ENCODE measurements around the gene OPRPN.

The OPRPN gene, protein sequence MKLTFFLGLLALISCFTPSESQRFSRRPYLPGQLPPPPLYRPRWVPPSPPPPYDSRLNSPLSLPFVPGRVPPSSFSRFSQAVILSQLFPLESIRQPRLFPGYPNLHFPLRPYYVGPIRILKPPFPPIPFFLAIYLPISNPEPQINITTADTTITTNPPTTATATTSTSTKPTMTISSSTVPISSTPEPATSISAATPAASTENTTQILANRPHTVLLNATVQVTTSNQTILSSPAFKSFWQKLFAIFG

DNA sequence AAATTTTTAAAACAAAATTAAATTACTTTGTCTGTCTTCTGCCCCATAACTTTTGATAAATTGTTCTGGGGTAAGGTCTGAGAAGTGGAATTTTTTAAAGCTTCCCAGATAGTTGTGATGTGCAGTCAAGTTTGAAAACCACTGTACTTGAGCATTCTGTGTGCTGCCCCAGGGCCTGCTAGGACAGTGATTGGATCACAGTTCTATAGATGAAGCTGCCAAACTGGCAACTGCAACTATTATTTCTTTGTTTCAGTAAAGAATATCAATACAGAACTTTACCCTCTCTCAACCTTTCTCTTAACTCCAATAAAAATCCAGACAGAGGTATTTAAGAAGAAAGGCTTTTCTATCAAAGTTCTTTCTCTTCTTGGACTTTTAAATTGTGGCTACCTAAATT is at the start of gene OPRPN:
OPRPN (plus strand) TSS at position 361 of the 400 bp plus-strand sequence. CDS start 1,346 bp downstream, outside the sequence.
- no peak for DNase-seq (ENCODE audit: low read depth in 1 of 2, low spot score in 1 of 2)
- TF ChIP-seq JUND (IDR thresholded peaks at IDR 0.05; ENCODE audit: low read depth): no peak
- in situ Hi-C loops (cut with HindIII; ENCODE audit: low pct_unique_long_range_greater_than_20kb, low sequenced_read_pairs): no loop called here

DNA sequence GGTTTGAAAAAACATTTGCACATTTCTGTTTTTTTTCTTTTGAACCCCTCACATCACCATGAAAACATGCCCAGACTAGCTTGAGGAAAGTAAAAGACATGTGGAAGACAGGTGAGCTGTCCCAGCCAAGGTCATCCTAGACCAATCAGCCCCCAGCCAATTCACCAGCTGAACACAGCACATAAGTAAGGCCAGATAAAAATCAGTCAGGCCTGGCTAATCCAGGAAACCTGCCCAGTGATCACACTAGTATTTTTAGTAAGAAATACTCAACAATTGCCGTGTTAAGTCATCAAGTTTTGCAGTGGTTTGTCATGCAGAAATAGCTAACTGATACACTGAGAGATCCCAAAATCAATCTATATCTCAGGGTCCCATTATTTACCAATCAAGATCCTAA is 41.6 kb upstream of the OPRPN start:
- no peak for TF ChIP-seq JUND (IDR thresholded peaks at IDR 0.05; ENCODE audit: low read depth)
- in situ Hi-C loops (cut with HindIII; ENCODE audit: low pct_unique_long_range_greater_than_20kb, low sequenced_read_pairs): no loop called here
- no peak for DNase-seq (ENCODE audit: low read depth in 1 of 2, low spot score in 1 of 2)

GRCh38 chr4:70359115-70359661 is 38.6 kb upstream of the OPRPN start:
- no peak for DNase-seq (ENCODE audit: low read depth in 1 of 2, low spot score in 1 of 2)
- in situ Hi-C loops (cut with HindIII; ENCODE audit: low pct_unique_long_range_greater_than_20kb, low sequenced_read_pairs): no loop called here
- no peak for TF ChIP-seq JUND (IDR thresholded peaks at IDR 0.05; ENCODE audit: low read depth)

GRCh38 chr4:70360460-70360859 is 37.3 kb upstream of the OPRPN start, which contains the start of gene SMR3A:
Gene SMR3A, plus strand, starts transcription at chr4:70360760. Its CDS starts 1,356 bp downstream, at chr4:70362116.
- in situ Hi-C loops (cut with HindIII; ENCODE audit: low pct_unique_long_range_greater_than_20kb, low sequenced_read_pairs): no loop called here
- no peak for TF ChIP-seq JUND (IDR thresholded peaks at IDR 0.05; ENCODE audit: low read depth)
- no peak for DNase-seq (ENCODE audit: low read depth in 1 of 2, low spot score in 1 of 2)

GRCh38 chr4:70364002-70364401 is 33.7 kb upstream of the OPRPN start:
- in situ Hi-C loops (cut with HindIII; ENCODE audit: low pct_unique_long_range_greater_than_20kb, low sequenced_read_pairs): no loop called here
- DNase-seq (ENCODE audit: low read depth in 1 of 2, low spot score in 1 of 2): no peak
- TF ChIP-seq JUND (IDR thresholded peaks at IDR 0.05; ENCODE audit: low read depth): no peak

- peak in 1 of 2 experiments; percentile 12 for DNase-seq (ENCODE audit: low read depth in 1 of 2, low spot score in 1 of 2)
- in situ Hi-C loops (cut with HindIII; ENCODE audit: low pct_unique_long_range_greater_than_20kb, low sequenced_read_pairs): no loop called here
- TF ChIP-seq JUND (IDR thresholded peaks at IDR 0.05; ENCODE audit: low read depth): no peak
Observed at GRCh38 chr4:70365479-70365878, 32.3 kb upstream of the OPRPN start.

DNA sequence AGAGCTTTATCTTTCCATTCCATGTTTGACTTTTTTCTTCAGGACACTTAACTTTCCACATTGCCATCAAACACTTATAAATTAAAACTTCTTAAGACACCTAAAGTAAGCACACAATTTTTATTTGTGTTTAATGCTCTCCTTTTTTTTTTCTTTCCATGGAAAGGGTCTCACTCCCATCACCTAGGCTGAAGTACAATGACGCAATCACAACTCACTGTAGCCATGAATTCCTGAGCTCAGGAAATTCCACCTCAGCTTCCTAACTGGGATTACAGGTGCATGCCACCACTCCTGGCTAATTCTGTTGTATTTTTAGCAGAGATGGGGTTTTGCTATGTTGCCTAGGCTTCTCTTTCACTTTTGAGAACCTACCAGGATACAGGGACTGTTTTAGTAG is 29.9 kb upstream of the OPRPN start:
- no peak for TF ChIP-seq JUND (IDR thresholded peaks at IDR 0.05; ENCODE audit: low read depth)
- DNase-seq (ENCODE audit: low read depth in 1 of 2, low spot score in 1 of 2): no peak
- in situ Hi-C loops (cut with HindIII; ENCODE audit: low pct_unique_long_range_greater_than_20kb, low sequenced_read_pairs): no loop called here

DNA sequence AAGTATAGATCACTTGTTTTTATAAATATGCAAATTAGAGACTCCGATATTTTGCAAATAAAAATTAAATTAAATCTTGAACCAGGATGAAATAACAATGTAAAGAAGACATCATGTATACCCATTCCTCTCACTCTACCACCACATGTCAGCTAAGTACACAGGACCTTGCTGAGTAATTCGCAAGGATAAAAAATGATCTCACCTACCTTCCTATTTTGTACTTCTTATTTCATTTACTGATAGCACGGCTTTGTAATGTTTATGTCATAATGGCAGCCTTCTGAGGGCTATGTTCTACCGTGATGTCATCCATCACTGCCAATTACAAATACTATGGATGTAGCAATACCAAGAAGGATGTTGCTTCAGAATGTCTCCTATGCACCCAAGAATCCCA is 25.8 kb upstream of the OPRPN start:
- DNase-seq (ENCODE audit: low read depth in 1 of 2, low spot score in 1 of 2): no peak
- in situ Hi-C loops (cut with HindIII; ENCODE audit: low pct_unique_long_range_greater_than_20kb, low sequenced_read_pairs): no loop called here
- TF ChIP-seq JUND (IDR thresholded peaks at IDR 0.05; ENCODE audit: low read depth): no peak

GRCh38 chr4:70372760-70373159 is 25.0 kb upstream of the OPRPN start:
- in situ Hi-C loops (cut with HindIII; ENCODE audit: low pct_unique_long_range_greater_than_20kb, low sequenced_read_pairs): no loop called here
- DNase-seq (ENCODE audit: low read depth in 1 of 2, low spot score in 1 of 2): no peak
- no peak for TF ChIP-seq JUND (IDR thresholded peaks at IDR 0.05; ENCODE audit: low read depth)

GRCh38 chr4:70380578-70380977 is 17.2 kb upstream of the OPRPN start:
- DNase-seq (ENCODE audit: low read depth in 1 of 2, low spot score in 1 of 2): no peak
- in situ Hi-C loops (cut with HindIII; ENCODE audit: low pct_unique_long_range_greater_than_20kb, low sequenced_read_pairs): no loop called here
- TF ChIP-seq JUND (IDR thresholded peaks at IDR 0.05; ENCODE audit: low read depth): no peak

GRCh38 chr4:70382691-70383181 is 15.0 kb upstream of the OPRPN start, which contains the start of gene SMR3B:
Gene SMR3B, plus strand, starts transcription at chr4:70383131. Its CDS starts 1,380 bp downstream, at chr4:70384511.
- in situ Hi-C loops (cut with HindIII; ENCODE audit: low pct_unique_long_range_greater_than_20kb, low sequenced_read_pairs): no loop called here
- no peak for TF ChIP-seq JUND (IDR thresholded peaks at IDR 0.05; ENCODE audit: low read depth)
- no peak for DNase-seq (ENCODE audit: low read depth in 1 of 2, low spot score in 1 of 2)

DNA sequence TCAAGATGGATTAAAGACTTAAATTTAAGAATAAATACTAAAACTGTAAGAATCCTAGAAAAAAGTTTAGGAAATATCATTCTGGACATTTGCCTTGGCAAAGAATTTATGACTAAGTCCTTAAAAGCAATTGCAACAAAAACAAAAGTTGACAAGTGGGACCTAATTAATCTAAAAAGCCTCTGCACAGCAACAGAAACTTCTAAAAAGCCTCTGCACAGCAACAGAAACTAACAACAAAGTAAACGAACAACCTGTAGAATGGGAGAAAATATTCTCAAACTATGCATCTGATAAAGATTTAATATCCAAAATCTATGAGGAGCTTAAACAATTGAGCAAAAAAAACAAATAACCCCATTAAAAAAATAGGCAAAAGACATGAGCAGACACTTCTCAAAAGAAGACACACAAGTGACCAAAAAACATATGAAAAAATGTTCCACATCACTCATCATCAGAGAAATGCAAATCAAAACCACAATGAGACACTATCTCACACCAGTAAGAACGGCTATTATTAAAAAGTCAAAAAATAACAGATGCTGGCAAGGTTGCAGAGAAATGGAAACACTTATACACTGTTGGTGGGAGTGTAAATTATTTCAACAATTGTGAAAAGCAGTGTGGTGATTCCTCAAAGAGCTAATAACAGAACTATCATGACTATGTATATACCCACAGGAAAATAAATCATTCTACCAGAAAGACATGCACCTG is 5.5 kb upstream of the OPRPN start:
- TF ChIP-seq JUND (IDR thresholded peaks at IDR 0.05; ENCODE audit: low read depth): no peak
- DNase-seq (ENCODE audit: low read depth in 1 of 2, low spot score in 1 of 2): no peak
- in situ Hi-C loops (cut with HindIII; ENCODE audit: low pct_unique_long_range_greater_than_20kb, low sequenced_read_pairs): no loop called here

DNA sequence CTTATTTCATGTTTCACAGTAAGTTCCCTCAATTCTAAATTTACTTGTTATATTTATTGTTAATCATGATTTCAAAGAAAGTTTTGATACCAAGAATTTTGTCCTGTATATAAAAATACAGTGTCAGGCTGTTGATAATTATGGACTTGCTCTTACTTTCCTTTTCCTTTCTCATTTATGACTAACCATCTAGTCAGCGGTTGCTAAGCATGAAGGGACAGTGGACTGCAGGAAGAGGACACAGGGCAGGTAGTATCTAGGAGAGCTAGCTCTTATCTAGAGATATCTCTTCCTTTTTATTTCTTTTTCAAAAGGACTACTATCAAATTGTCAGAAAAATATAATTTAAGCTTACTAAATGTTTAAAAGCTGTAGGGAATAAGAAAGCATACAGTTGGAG is 1.6 kb downstream of the OPRPN start:
- TF ChIP-seq JUND (IDR thresholded peaks at IDR 0.05; ENCODE audit: low read depth): no peak
- no peak for DNase-seq (ENCODE audit: low read depth in 1 of 2, low spot score in 1 of 2)
- in situ Hi-C loops (cut with HindIII; ENCODE audit: low pct_unique_long_range_greater_than_20kb, low sequenced_read_pairs): no loop called here
